Measurements from ENCODE around the gene LANCL1. TPM values are rescaled to one million over a fixed set of nuclear protein-coding genes. Genes with fewer than 3 reads are reported as not detected.
"Not testable (repeated sequence)": the region's sequence is repeated elsewhere in the genome, so short reads cannot be mapped to it uniquely, and the experiment has no call there.

LANCL1 gene
- polyA plus RNA-seq, 3 donors = 79.2 to 88.3 (median 84.9) TPM

- no peak for DNase-seq (ENCODE audit: low read depth in 3 of 3, low spot score in 2 of 3)
Observed at GRCh38 chr2:210459880-210460279, 16.7 kb downstream of the LANCL1 start.

GRCh38 chr2:210459407-210459806 lies 17.2 kb downstream of the LANCL1 start:
- no peak for DNase-seq (ENCODE audit: low read depth in 3 of 3, low spot score in 2 of 3)

- DNase-seq (ENCODE audit: low read depth in 3 of 3, low spot score in 2 of 3) = no peak
Observed at GRCh38 chr2:210458395-210458794, 18.2 kb downstream of the LANCL1 start.

GRCh38 chr2:210456571-210456970 lies 20.0 kb downstream of the LANCL1 start:
- DNase-seq (ENCODE audit: low read depth in 3 of 3, low spot score in 2 of 3) = no peak

GRCh38 chr2:210454336-210454735 lies 22.2 kb downstream of the LANCL1 start:
- no peak for DNase-seq (ENCODE audit: low read depth in 3 of 3, low spot score in 2 of 3)

- no peak for DNase-seq (ENCODE audit: low read depth in 3 of 3, low spot score in 2 of 3)
Observed at GRCh38 chr2:210452194-210452593, 24.4 kb downstream of the LANCL1 start.

- DNase-seq (ENCODE audit: low read depth in 3 of 3, low spot score in 2 of 3) = not testable (repeated sequence)
Observed at GRCh38 chr2:210450942-210451341, 25.6 kb downstream of the LANCL1 start.

- no peak for DNase-seq (ENCODE audit: low read depth in 3 of 3, low spot score in 2 of 3)
Observed at GRCh38 chr2:210445732-210446131, 30.8 kb downstream of the LANCL1 start.

- DNase-seq (ENCODE audit: low read depth in 3 of 3, low spot score in 2 of 3) = no peak
Observed at GRCh38 chr2:210445116-210445707, 31.3 kb downstream of the LANCL1 start.

- DNase-seq (ENCODE audit: low read depth in 3 of 3, low spot score in 2 of 3) = no peak
Observed at GRCh38 chr2:210443527-210443926, 33.0 kb downstream of the LANCL1 start.

- no peak for DNase-seq (ENCODE audit: low read depth in 3 of 3, low spot score in 2 of 3)
Observed at GRCh38 chr2:210442878-210443277, 33.7 kb downstream of the LANCL1 start.

GRCh38 chr2:210442457-210442856 lies 34.1 kb downstream of the LANCL1 start:
- no peak for DNase-seq (ENCODE audit: low read depth in 3 of 3, low spot score in 2 of 3)

GRCh38 chr2:210440206-210440605 lies 36.4 kb downstream of the LANCL1 start:
- no peak for DNase-seq (ENCODE audit: low read depth in 3 of 3, low spot score in 2 of 3)

GRCh38 chr2:210435439-210435838 lies 41.1 kb downstream of the LANCL1 start:
- no peak for DNase-seq (ENCODE audit: low read depth in 3 of 3, low spot score in 2 of 3)

- no peak for DNase-seq (ENCODE audit: low read depth in 3 of 3, low spot score in 2 of 3)
Observed at GRCh38 chr2:210432633-210433032, 43.9 kb downstream of the LANCL1 start.

- DNase-seq (ENCODE audit: low read depth in 3 of 3, low spot score in 2 of 3) = no peak
Observed at GRCh38 chr2:210429403-210430137, 47.0 kb downstream of the LANCL1 start.

- no peak for DNase-seq (ENCODE audit: low read depth in 3 of 3, low spot score in 2 of 3)
Observed at GRCh38 chr2:210428393-210429179, 48.0 kb downstream of the LANCL1 start.

- DNase-seq (ENCODE audit: low read depth in 3 of 3, low spot score in 2 of 3) = not testable (repeated sequence)
Observed at GRCh38 chr2:210427309-210427708, 49.2 kb downstream of the LANCL1 start.

GRCh38 chr2:210422366-210422765 lies 54.2 kb downstream of the LANCL1 start:
- DNase-seq (ENCODE audit: low read depth in 3 of 3, low spot score in 2 of 3) = no peak

- no peak for DNase-seq (ENCODE audit: low read depth in 3 of 3, low spot score in 2 of 3)
Observed at GRCh38 chr2:210421916-210422315, 54.6 kb downstream of the LANCL1 start.

GRCh38 chr2:210412660-210413059 lies 63.9 kb downstream of the LANCL1 start:
- no peak for DNase-seq (ENCODE audit: low read depth in 3 of 3, low spot score in 2 of 3)

GRCh38 chr2:210410542-210410941 lies 66.0 kb downstream of the LANCL1 start:
- DNase-seq (ENCODE audit: low read depth in 3 of 3, low spot score in 2 of 3) = no peak

Measured in right renal cortex interstitium (tissue), 3 donors.